GM18858 (cell line): Measurements from ENCODE around the gene SNX30.

Source experiments
- ATAC-seq: cut with Tn5 transposase; IDR thresholded peaks from one replicate; pipeline ENCODE4 v1.9.1; 2021; ENCODE audit not compliant: unreplicated experiment

SNX30 gene

GRCh38 chr9:112921549-112921948, 171.0 kb downstream of the SNX30 start:
- ATAC-seq = no peak
